SU-DHL-6 (cell line): ENCODE measurements around the gene KIR2DL4.
"Not testable (repeated sequence)": the region's sequence is repeated elsewhere in the genome, so short reads cannot be mapped to it uniquely, and the experiment has no call there.

Experiments used
- CTCF ChIP-seq: fragments of 200-600 bp; sonication (generic); IDR thresholded peaks from one replicate; pipeline ENCODE4 v1.5.1; 2017; ENCODE audit warnings: antibody characterized with exemption, mild to moderate bottlenecking, low read length, moderate library complexity; ENCODE audit not compliant: insufficient read depth, poor library complexity, severe bottlenecking
- EZH2phosphoT487 ChIP-seq: fragments of 200-600 bp; sonication (generic), shearing (Covaris generic); conservative IDR thresholded peaks from 2 replicates; pipeline ENCODE4 v1.6.1; 2018; ENCODE audit warnings: mild to moderate bottlenecking, antibody characterized with exemption, low read length, moderate library complexity, mixed read lengths

DNA sequence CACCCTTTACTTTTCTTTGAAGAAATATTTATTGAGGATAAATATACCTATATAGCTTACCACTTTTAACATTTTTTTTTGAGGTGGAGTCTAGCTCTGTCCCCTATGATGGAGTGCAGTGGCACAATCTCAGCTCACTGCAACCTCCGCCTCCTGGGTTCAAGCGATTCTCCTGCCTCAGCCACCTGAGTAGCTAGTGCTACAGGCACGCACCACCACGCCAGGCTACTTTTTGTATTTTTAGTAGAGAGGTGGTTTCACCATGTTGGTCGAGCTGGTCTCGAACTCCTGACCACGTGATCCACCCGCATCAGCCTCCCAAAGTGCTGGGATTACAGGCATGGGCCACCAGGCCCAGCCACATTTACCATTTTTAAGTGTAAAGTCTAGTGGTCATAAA, 27.6 kb upstream of the KIR2DL4 start:
- TF ChIP-seq CTCF, EZH2phosphoT487: not testable (repeated sequence)
